ENCODE measurements around the gene TRPV2. TPM values are rescaled to one million over a fixed set of nuclear protein-coding genes. Genes with fewer than 3 reads are reported as not detected.

TRPV2 gene
- total RNA-seq, 1 donor from 2014 or later, result 0.26 TPM

- TF ChIP-seq CTCF (IDR thresholded peaks at IDR 0.05; ENCODE audit: insufficient read depth, low read length, severe bottlenecking), result no peak
- no peak overlapping the region for H3K4me3 ChIP-seq (ENCODE audit: low read depth, low read length)
- FAIRE-seq (no peak), DNase-seq (ENCODE audit: low read depth) (no peak)
- peaks cover 3% of the 10 kb centered on the region for H3K27me3 ChIP-seq (ENCODE audit: control insufficient read depth, insufficient read depth, low read length)
- H3K36me3 ChIP-seq (ENCODE audit: control insufficient read depth, insufficient read depth, low read length), result no peaks in the 10 kb centered on the region
Observed at GRCh38 chr17:16470265-16470664, 54.9 kb downstream of the TRPV2 start.

- FAIRE-seq, result no peak
Observed at GRCh38 chr17:16471295-16471694, 55.9 kb downstream of the TRPV2 start.

GRCh38 chr17:16472539-16472938, 57.2 kb downstream of the TRPV2 start:
- H3K36me3 ChIP-seq (ENCODE audit: control insufficient read depth, insufficient read depth, low read length), result no peaks in the 10 kb centered on the region
- peaks cover 3% of the 10 kb centered on the region for H3K27me3 ChIP-seq (ENCODE audit: control insufficient read depth, insufficient read depth, low read length)
- DNase-seq (ENCODE audit: low read depth) (no peak), FAIRE-seq (no peak)
- TF ChIP-seq CTCF (IDR thresholded peaks at IDR 0.05; ENCODE audit: insufficient read depth, low read length, severe bottlenecking), result no peak
- no peak overlapping the region for H3K4me3 ChIP-seq (ENCODE audit: low read depth, low read length)

More at GRCh38 chr17:16471295-16471694, 55.9 kb downstream of the TRPV2 start:
- H3K27me3 ChIP-seq (ENCODE audit: control insufficient read depth, insufficient read depth, low read length), result peaks cover 3% of the 10 kb centered on the region
- H3K4me3 ChIP-seq (ENCODE audit: low read depth, low read length), result no peak overlapping the region
- DNase-seq (ENCODE audit: low read depth), result no peak
- no peak for TF ChIP-seq CTCF (IDR thresholded peaks at IDR 0.05; ENCODE audit: insufficient read depth, low read length, severe bottlenecking)
- no peaks in the 10 kb centered on the region for H3K36me3 ChIP-seq (ENCODE audit: control insufficient read depth, insufficient read depth, low read length)

GRCh38 chr17:16473044-16474011, 58.0 kb downstream of the TRPV2 start:
- Histone ChIP-seq H3K27me3 (ENCODE audit: control insufficient read depth, insufficient read depth, low read length) (peaks cover 3% of the 10 kb centered on the region), H3K4me3 (ENCODE audit: low read depth, low read length) (no peak overlapping the region), H3K36me3 (ENCODE audit: control insufficient read depth, insufficient read depth, low read length) (no peaks in the 10 kb centered on the region)
- DNase-seq (ENCODE audit: low read depth), result no peak
- no peak for TF ChIP-seq CTCF (IDR thresholded peaks at IDR 0.05; ENCODE audit: insufficient read depth, low read length, severe bottlenecking)
- FAIRE-seq, result no peak

- Histone ChIP-seq H3K36me3 (ENCODE audit: control insufficient read depth, insufficient read depth, low read length) (no peaks in the 10 kb centered on the region), H3K27me3 (ENCODE audit: control insufficient read depth, insufficient read depth, low read length) (peaks cover 3% of the 10 kb centered on the region), H3K4me3 (ENCODE audit: low read depth, low read length) (no peak overlapping the region)
- DNase-seq (ENCODE audit: low read depth), result no peak
- no peak for TF ChIP-seq CTCF (IDR thresholded peaks at IDR 0.05; ENCODE audit: insufficient read depth, low read length, severe bottlenecking)
- no peak for FAIRE-seq
Observed at GRCh38 chr17:16474012-16474725, 58.8 kb downstream of the TRPV2 start.
